ENCODE data around the gene NKPD1. TPM values are rescaled to one million over a fixed set of nuclear protein-coding genes. Genes with fewer than 3 reads are reported as not detected.

Gene NKPD1
- total and polyA plus RNA-seq, 9 of the 15 experiments (the other 6 are each of a cell fraction or from before 2014, with no cell fraction given), result 0.03 to 0.09 (median 0.04) TPM; not detected in 5

DNA sequence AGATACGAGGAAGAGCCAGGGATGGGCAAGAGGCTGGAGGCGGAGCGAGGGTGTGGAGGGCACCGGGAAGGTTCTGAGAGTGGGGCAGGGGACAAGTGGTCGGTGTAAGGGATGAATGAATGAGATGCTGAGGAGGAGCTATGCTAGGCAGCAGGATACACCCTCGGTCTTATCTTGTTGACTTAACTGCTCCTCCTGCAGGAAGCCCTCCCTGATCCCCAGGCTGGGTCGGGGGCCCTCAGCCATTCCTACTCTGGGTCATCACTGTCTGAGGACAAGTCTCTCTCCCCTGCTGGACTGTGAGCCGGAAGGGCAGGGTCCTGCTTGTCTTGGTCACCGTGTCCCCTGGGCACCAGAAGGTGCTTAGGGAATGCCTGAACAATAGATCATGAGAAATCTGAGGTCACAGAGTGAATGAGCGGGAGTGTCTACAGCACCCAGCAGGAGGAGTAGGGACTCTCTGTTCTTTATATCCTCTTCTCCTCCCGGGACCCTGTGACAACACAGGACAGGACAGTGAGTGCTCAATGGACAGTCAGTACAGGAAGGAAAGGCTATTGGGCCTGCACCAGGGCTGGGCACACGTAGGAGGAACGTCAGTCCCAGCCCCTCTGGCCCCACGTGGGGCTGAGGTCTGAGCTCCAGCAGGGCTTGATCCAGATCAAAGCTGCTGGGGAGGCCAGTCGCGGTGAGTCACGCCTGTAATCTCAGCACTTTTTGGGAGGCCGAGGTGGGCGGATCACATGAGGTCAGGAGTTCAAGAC, 6.5 kb downstream of the NKPD1 start (continued):
- TF ChIP-seq, protein P1, sequence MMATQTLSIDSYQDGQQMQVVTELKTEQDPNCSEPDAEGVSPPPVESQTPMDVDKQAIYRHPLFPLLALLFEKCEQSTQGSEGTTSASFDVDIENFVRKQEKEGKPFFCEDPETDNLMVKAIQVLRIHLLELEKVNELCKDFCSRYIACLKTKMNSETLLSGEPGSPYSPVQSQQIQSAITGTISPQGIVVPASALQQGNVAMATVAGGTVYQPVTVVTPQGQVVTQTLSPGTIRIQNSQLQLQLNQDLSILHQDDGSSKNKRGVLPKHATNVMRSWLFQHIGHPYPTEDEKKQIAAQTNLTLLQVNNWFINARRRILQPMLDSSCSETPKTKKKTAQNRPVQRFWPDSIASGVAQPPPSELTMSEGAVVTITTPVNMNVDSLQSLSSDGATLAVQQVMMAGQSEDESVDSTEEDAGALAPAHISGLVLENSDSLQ (IDR thresholded peaks at IDR 0.05), result peak; percentile 37; the same call in 1 of the 2 replicates
- TF ChIP-seq NR2F6 (CRISPR knock-in tag; IDR thresholded peaks at IDR 0.05), result no peak
- TF ChIP-seq, protein P2, sequence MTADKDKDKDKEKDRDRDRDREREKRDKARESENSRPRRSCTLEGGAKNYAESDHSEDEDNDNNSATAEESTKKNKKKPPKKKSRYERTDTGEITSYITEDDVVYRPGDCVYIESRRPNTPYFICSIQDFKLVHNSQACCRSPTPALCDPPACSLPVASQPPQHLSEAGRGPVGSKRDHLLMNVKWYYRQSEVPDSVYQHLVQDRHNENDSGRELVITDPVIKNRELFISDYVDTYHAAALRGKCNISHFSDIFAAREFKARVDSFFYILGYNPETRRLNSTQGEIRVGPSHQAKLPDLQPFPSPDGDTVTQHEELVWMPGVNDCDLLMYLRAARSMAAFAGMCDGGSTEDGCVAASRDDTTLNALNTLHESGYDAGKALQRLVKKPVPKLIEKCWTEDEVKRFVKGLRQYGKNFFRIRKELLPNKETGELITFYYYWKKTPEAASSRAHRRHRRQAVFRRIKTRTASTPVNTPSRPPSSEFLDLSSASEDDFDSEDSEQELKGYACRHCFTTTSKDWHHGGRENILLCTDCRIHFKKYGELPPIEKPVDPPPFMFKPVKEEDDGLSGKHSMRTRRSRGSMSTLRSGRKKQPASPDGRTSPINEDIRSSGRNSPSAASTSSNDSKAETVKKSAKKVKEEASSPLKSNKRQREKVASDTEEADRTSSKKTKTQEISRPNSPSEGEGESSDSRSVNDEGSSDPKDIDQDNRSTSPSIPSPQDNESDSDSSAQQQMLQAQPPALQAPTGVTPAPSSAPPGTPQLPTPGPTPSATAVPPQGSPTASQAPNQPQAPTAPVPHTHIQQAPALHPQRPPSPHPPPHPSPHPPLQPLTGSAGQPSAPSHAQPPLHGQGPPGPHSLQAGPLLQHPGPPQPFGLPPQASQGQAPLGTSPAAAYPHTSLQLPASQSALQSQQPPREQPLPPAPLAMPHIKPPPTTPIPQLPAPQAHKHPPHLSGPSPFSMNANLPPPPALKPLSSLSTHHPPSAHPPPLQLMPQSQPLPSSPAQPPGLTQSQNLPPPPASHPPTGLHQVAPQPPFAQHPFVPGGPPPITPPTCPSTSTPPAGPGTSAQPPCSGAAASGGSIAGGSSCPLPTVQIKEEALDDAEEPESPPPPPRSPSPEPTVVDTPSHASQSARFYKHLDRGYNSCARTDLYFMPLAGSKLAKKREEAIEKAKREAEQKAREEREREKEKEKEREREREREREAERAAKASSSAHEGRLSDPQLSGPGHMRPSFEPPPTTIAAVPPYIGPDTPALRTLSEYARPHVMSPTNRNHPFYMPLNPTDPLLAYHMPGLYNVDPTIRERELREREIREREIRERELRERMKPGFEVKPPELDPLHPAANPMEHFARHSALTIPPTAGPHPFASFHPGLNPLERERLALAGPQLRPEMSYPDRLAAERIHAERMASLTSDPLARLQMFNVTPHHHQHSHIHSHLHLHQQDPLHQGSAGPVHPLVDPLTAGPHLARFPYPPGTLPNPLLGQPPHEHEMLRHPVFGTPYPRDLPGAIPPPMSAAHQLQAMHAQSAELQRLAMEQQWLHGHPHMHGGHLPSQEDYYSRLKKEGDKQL (CRISPR knock-in tag; IDR thresholded peaks at IDR 0.05; ENCODE audit: borderline replicate concordance), result no peak
- TF ChIP-seq, protein P3, sequence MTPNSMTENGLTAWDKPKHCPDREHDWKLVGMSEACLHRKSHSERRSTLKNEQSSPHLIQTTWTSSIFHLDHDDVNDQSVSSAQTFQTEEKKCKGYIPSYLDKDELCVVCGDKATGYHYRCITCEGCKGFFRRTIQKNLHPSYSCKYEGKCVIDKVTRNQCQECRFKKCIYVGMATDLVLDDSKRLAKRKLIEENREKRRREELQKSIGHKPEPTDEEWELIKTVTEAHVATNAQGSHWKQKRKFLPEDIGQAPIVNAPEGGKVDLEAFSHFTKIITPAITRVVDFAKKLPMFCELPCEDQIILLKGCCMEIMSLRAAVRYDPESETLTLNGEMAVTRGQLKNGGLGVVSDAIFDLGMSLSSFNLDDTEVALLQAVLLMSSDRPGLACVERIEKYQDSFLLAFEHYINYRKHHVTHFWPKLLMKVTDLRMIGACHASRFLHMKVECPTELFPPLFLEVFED (CRISPR knock-in tag; conservative IDR thresholded peaks at IDR 0.05), result no peak
- no peak for TF ChIP-seq TCF7L2 (IDR thresholded peaks at IDR 0.05; ENCODE audit: low read depth, low read length)
- TF ChIP-seq, protein P4, sequence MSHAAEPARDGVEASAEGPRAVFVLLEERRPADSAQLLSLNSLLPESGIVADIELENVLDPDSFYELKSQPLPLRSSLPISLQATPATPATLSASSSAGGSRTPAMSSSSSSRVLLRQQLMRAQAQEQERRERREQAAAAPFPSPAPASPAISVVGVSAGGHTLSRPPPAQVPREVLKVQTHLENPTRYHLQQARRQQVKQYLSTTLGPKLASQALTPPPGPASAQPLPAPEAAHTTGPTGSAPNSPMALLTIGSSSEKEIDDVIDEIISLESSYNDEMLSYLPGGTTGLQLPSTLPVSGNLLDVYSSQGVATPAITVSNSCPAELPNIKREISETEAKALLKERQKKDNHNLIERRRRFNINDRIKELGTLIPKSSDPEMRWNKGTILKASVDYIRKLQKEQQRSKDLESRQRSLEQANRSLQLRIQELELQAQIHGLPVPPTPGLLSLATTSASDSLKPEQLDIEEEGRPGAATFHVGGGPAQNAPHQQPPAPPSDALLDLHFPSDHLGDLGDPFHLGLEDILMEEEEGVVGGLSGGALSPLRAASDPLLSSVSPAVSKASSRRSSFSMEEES (CRISPR knock-in tag; IDR thresholded peaks at IDR 0.05), result no peak
- TF ChIP-seq, protein P5, sequence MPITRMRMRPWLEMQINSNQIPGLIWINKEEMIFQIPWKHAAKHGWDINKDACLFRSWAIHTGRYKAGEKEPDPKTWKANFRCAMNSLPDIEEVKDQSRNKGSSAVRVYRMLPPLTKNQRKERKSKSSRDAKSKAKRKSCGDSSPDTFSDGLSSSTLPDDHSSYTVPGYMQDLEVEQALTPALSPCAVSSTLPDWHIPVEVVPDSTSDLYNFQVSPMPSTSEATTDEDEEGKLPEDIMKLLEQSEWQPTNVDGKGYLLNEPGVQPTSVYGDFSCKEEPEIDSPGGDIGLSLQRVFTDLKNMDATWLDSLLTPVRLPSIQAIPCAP (CRISPR knock-in tag; IDR thresholded peaks at IDR 0.05; ENCODE audit: borderline replicate concordance), result no peak
- TF ChIP-seq, protein P6, sequence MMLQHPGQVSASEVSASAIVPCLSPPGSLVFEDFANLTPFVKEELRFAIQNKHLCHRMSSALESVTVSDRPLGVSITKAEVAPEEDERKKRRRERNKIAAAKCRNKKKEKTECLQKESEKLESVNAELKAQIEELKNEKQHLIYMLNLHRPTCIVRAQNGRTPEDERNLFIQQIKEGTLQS (IDR thresholded peaks at IDR 0.05), result peak; percentile 95
- TF ChIP-seq, protein P6 (CRISPR knock-in tag; conservative IDR thresholded peaks at IDR 0.05), result no peak
- TF ChIP-seq, protein P7, sequence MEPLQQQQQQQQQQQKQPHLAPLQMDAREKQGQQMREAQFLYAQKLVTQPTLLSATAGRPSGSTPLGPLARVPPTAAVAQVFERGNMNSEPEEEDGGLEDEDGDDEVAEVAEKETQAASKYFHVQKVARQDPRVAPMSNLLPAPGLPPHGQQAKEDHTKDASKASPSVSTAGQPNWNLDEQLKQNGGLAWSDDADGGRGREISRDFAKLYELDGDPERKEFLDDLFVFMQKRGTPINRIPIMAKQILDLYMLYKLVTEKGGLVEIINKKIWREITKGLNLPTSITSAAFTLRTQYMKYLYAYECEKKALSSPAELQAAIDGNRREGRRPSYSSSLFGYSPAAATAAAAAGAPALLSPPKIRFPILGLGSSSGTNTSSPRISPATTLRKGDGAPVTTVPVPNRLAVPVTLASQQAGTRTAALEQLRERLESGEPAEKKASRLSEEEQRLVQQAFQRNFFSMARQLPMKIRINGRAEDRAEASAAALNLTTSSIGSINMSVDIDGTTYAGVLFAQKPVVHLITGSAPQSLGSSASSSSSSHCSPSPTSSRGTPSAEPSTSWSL (CRISPR knock-in tag; IDR thresholded peaks at IDR 0.05; ENCODE audit: borderline replicate concordance), result no peak

Data from K562 (cell line).